Measurements from ENCODE around the gene GPR173.

GPR173 gene

GRCh38 chrX:53089925-53090324, 41.3 kb downstream of the GPR173 start:
- DNase-seq (ENCODE audit: low spot score) = no peak

GRCh38 chrX:53091354-53091753, 42.8 kb downstream of the GPR173 start:
- DNase-seq (ENCODE audit: low spot score) = no peak

DNA sequence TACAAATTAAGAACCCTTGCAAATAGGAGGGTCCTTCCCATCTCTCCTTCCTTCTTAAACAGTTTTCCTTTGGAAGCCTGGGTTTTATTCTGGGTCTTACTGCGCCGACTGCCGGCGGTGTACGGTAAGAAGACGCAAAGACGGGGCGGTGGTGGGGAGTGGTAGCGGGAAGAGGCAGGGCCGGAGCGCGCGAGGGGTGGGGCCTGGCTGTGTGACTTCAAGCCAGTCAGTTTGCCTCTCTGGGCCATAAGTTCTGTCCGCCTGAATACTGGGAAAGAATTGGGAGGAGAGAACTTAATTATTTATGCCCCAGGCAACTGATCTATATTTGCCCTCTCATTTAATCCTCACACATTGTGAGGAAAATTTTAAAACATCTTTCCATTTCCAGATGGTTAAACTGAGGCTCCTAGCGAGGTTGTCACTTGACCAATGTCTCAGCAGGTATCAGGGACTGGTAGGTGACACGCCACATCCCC, 44.6 kb downstream of the GPR173 start:
- peak; percentile 57 for DNase-seq (ENCODE audit: low spot score)

- peak; percentile 91 for DNase-seq (ENCODE audit: low spot score)
Measured at GRCh38 chrX:53093748-53094581, 45.4 kb downstream of the GPR173 start, which contains the start of gene KANTR. TSS of gene KANTR (plus strand) at chrX:53094142. CDS start at chrX:53124273, 30,131 bp downstream.

- DNase-seq (ENCODE audit: low spot score) = no peak
Measured at GRCh38 chrX:53094582-53094905, 46.0 kb downstream of the GPR173 start.

DNA sequence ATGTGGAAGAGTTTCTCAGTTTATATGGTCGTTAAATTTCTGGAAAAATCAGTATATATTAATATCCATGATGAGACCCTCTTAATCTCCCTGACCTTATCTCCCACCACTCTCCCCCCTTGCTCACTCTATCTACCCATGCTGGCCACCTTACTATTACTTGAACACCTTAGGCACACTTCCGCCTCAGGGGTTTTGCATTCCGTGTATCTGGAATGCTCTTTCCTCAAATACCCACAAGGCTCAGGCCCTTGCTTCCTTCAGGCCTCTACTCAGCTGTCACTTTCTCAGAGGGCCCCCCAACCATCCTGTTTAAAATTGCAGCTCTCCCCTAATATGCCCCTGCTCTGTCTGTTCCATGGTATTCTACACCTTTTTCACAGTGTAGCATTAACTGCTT, 47.2 kb downstream of the GPR173 start:
- DNase-seq (ENCODE audit: low spot score) = no peak

- DNase-seq (ENCODE audit: low spot score) = no peak
Measured at GRCh38 chrX:53114864-53115549, 66.4 kb downstream of the GPR173 start.

DNA sequence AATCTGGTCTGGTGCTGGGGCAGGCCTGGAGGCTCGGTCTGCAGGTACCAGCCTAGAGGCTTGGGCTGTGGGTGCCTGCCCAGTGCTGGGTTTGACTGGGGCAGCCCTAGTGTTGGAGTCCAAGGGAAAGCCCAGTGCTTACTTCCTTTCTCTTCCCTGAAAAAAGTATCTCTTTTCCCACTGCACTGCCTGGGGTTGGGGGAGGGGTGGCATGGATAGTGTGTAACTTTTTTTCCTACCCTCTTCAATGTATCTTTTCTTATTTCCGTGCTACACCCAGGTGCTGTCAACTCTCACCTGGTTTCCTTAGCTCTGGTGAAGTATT, 66.9 kb downstream of the GPR173 start:
- DNase-seq (ENCODE audit: low spot score) = no peak

GRCh38 chrX:53116101-53116500, 67.5 kb downstream of the GPR173 start:
- peak; percentile 0 for DNase-seq (ENCODE audit: low spot score)

GRCh38 chrX:53122013-53122412, 73.4 kb downstream of the GPR173 start:
- DNase-seq (ENCODE audit: low spot score) = peak; percentile 1

DNA sequence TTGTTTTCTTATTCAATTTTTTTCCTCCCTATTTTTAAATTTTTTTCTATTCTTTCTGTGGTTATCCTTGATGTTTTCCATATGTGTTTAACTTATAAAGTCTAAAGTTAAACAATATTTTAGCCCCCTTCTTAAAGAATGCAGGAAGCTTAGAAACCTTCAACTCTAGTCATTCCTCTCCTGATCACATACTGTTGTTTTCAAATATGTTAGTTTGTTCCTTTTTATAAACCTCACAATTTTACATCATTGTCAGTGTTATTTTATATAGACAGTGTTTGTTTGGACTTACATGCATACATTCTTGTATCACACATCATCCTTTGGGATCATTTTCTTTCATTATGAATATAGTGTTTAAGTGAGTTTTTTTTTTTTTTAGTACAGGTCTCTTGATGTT, 76.9 kb downstream of the GPR173 start:
- no peak for DNase-seq (ENCODE audit: low spot score)

- DNase-seq (ENCODE audit: low spot score) = no peak
Measured at GRCh38 chrX:53126377-53126776, 77.8 kb downstream of the GPR173 start.

DNA sequence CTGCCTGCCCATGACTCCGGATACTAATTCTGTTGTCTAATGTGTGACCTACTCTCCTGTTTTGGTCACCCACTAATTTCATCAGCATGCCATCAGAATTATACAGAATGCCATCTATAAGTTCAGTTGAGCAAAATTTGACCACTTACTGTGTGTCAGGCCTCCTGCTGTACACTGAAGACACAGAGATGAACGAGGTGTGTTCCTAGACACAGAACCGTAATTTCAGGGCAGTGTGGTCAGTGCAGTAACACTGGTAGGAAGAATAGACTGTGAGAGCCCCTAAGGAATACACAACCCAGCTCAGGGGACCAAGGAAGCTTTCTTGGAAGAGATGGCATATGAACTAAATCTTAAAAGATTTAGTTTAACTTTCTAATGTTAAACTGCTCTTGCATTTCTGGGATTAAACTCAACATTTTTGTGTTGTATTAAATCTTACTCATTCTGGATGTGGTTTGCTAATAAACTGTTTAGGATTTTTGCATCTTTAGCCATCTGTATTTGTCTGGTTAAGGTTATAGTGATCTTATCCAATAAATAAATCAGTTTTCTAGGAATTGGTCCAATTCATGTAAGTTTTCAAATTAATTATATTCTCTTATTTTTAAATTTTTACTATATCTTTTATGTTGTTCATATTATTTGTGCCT, 79.6 kb downstream of the GPR173 start:
- no peak for DNase-seq (ENCODE audit: low spot score)

Data from putamen (tissue), 1 donor.